ENCODE results near the gene ARID5A.

Gene ARID5A

DNA sequence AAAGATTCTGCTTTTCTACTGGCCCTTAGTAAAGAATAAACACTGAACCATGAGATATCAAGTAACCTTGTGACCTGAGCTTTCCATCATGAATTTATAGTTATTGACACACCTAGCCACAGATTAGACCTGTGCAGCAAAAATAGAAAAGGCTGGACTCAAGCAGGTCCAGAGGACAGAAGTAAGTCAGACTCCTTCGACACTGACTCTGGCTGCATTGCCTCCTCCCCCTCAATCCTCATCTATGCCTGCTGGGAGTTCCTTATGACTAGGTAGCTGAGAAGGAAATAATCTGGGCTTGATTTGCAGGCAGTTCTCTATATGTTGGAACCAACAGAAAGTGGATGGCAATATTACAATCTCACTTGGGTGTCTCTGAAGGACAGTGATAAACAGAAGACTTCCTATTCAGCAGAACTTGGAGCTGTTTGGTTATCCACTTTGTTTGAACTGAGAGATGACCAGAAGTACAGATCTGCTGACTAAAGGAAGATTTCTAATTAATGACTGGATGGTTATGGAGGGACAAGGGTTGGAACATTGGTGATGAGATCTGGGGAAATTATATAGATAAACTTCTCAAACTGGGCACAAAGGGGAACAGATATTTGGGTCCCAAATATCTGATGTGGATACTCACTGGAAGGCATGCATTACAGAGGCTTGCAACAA lies 39.4 kb downstream of the ARID5A start:
- no peak for TF ChIP-seq CTCF (IDR thresholded peaks at IDR 0.05; ENCODE audit: insufficient read depth, low read depth, low read length, missing control alignments)
- H3K4me3 ChIP-seq (ENCODE audit: low read depth, low read length) = no peak overlapping the region
- DNase-seq (ENCODE audit: low read depth) = no peak

GRCh38 chr2:96577501-96577900 lies 40.9 kb downstream of the ARID5A start:
- H3K4me3 ChIP-seq (ENCODE audit: low read depth, low read length) = no peak overlapping the region

GRCh38 chr2:96578731-96579130 lies 42.2 kb downstream of the ARID5A start:
- no peak overlapping the region for H3K4me3 ChIP-seq (ENCODE audit: low read depth, low read length)
- no peak for DNase-seq (ENCODE audit: low read depth)
- no peak for TF ChIP-seq CTCF (IDR thresholded peaks at IDR 0.05; ENCODE audit: insufficient read depth, low read depth, low read length, missing control alignments)

More at GRCh38 chr2:96577501-96577900, 40.9 kb downstream of the ARID5A start:
- no peak for TF ChIP-seq CTCF (IDR thresholded peaks at IDR 0.05; ENCODE audit: insufficient read depth, low read depth, low read length, missing control alignments)
- DNase-seq (ENCODE audit: low read depth) = no peak

GRCh38 chr2:96579422-96579821 lies 42.9 kb downstream of the ARID5A start:
- H3K4me3 ChIP-seq (ENCODE audit: low read depth, low read length) = no peak overlapping the region
- no peak for DNase-seq (ENCODE audit: low read depth)
- TF ChIP-seq CTCF (IDR thresholded peaks at IDR 0.05; ENCODE audit: insufficient read depth, low read depth, low read length, missing control alignments) = no peak

DNA sequence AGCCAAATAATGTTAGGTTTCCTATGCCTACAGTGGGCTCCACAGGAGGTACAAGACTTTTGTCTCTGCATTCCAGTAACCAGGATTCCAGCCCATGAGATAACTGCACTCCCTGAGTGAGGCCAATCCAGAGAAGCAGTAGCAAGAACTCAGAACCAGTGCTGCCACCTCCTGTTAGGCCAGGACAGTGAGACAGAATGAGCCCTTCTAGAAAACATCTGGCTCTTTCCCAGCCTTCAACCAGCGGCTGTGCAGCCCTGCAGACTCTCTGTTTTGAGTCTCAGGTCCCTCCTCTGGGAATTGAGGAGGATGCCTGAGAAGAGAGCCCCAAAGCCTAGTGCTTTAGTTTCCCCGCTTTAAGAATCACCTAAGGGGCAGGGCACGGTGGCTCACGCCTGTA lies 44.2 kb downstream of the ARID5A start:
- peak; percentile 30 for DNase-seq (ENCODE audit: low read depth)
- no peak overlapping the region for H3K4me3 ChIP-seq (ENCODE audit: low read depth, low read length)
- TF ChIP-seq CTCF (IDR thresholded peaks at IDR 0.05; ENCODE audit: insufficient read depth, low read depth, low read length, missing control alignments) = peak; percentile 37

DNA sequence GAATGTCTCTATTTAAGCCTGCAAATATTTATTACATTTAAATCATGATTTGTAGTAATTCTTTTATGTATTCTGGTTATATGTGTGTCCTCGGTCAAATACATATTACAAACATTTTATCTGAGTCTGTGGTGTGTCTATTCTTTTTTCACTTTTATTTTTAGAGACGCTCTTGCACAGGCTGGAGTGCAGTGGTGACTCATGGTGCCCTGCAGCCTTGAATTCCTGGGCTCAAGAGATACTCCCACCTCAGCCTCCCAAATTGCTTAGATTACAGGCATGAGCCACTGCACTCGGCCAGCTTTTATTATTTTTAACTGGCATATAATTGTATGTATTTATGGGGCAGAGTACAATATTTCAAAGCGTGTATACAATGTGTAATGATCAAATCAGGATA lies 47.5 kb downstream of the ARID5A start:
- no peak for TF ChIP-seq CTCF (IDR thresholded peaks at IDR 0.05; ENCODE audit: insufficient read depth, low read depth, low read length, missing control alignments)
- H3K4me3 ChIP-seq (ENCODE audit: low read depth, low read length) = no peak overlapping the region
- DNase-seq (ENCODE audit: low read depth) = no peak

GRCh38 chr2:96587843-96588242 lies 51.3 kb downstream of the ARID5A start:
- no peak for DNase-seq (ENCODE audit: low read depth)
- TF ChIP-seq CTCF (IDR thresholded peaks at IDR 0.05; ENCODE audit: insufficient read depth, low read depth, low read length, missing control alignments) = no peak
- H3K4me3 ChIP-seq (ENCODE audit: low read depth, low read length) = no peak overlapping the region
